GM18951 (cell line): ENCODE results near the gene TSPAN3.

Experiments used
- POLR2A ChIP-seq: IDR thresholded peaks from 4 replicates; pipeline ENCODE4 v1.6.1; 2011; ENCODE audit warnings: mild to moderate bottlenecking; ENCODE audit not compliant: insufficient read length, insufficient read depth; ENCODE audit errors: extremely low read depth
- in situ Hi-C: fragments of 300-500 bp; cut with MboI; formaldehyde crosslinking; loops from one replicate; pipeline ENCODE4 v1.12.0; 2022; ENCODE audit warnings: low sequenced_read_pairs, mixed read lengths, inconsistent platforms; ENCODE audit not compliant: unreplicated experiment

The TSPAN3 gene

GRCh38 chr15:77001351-77001750 is 69.6 kb downstream of the TSPAN3 start:
- in situ Hi-C loops: no loop called here
- no peak for TF ChIP-seq POLR2A

- TF ChIP-seq POLR2A: no peak
- in situ Hi-C loops: no loop called here
These were observed 70.9 kb downstream of the TSPAN3 start for GRCh38 chr15:76999996-77000395.

- in situ Hi-C loops: no loop called here
These were observed 72.1 kb downstream of the TSPAN3 start for GRCh38 chr15:76998663-76999285.

GRCh38 chr15:76996526-76997401 is 74.1 kb downstream of the TSPAN3 start:
- in situ Hi-C loops: no loop called here
- no peak for TF ChIP-seq POLR2A

More at GRCh38 chr15:76998663-76999285, 72.1 kb downstream of the TSPAN3 start:
- no peak for TF ChIP-seq POLR2A

GRCh38 chr15:76996076-76996525 is 74.8 kb downstream of the TSPAN3 start:
- no peak for TF ChIP-seq POLR2A
- in situ Hi-C loops: no loop called here

- in situ Hi-C loops: no loop called here
- TF ChIP-seq POLR2A: peak; percentile 74
These were observed 75.7 kb downstream of the TSPAN3 start, which contains the start of gene PSTPIP1 for GRCh38 chr15:76994971-76995945. PSTPIP1 (plus strand) TSS chr15:76995126; CDS start chr15:76995574, 448 bp downstream.

GRCh38 chr15:76994496-76994895 is 76.4 kb downstream of the TSPAN3 start:
- in situ Hi-C loops: no loop called here
- TF ChIP-seq POLR2A: no peak

- TF ChIP-seq POLR2A: no peak
- in situ Hi-C loops: no loop called here
These were observed 76.9 kb downstream of the TSPAN3 start for GRCh38 chr15:76994001-76994400.

- TF ChIP-seq POLR2A: no peak
- in situ Hi-C loops: no loop called here
These were observed 77.7 kb downstream of the TSPAN3 start for GRCh38 chr15:76993114-76993725.

- TF ChIP-seq POLR2A: no peak
- in situ Hi-C loops: no loop called here
These were observed 78.9 kb downstream of the TSPAN3 start for GRCh38 chr15:76991741-76992645.
